Stimulated activated CD8-positive, alpha-beta memory T cell treated with anti-CD3 and anti-CD28 coated beads, Interleukin-4, amount 100 ng/mL, for 1 hour (primary cell): ENCODE results near the gene AACS.
"Not testable (repeated sequence)": the region's sequence is repeated elsewhere in the genome, so short reads cannot be mapped to it uniquely, and the experiment has no call there.

Experiments used
- DNase-seq, 2 donors: peaks; one replicate each; pipeline ENCODE4 v3.0.0-alpha.2; 2020; ENCODE audit warnings: low read depth in 2 of 2, low spot score in 1 of 2

AACS gene

GRCh38 chr12:125055591-125055990 lies 9.6 kb upstream of the AACS start:
- no peak for DNase-seq

GRCh38 chr12:125056306-125056705 lies 8.9 kb upstream of the AACS start:
- no peak for DNase-seq

GRCh38 chr12:125057708-125058107 lies 7.5 kb upstream of the AACS start:
- no peak for DNase-seq

- no peak for DNase-seq
These were observed 4.0 kb upstream of the AACS start for GRCh38 chr12:125061229-125061628.

- not testable (repeated sequence) for DNase-seq
These were observed 1.7 kb upstream of the AACS start for GRCh38 chr12:125063522-125063921.

GRCh38 chr12:125064492-125064891 lies 743 bp upstream of the AACS start:
- DNase-seq = no peak

GRCh38 chr12:125065919-125066570 lies 810 bp downstream of the AACS start:
- DNase-seq = no peak

- DNase-seq = no peak
These were observed 3.2 kb downstream of the AACS start for GRCh38 chr12:125068391-125068790.

- DNase-seq = no peak
These were observed 4.4 kb downstream of the AACS start for GRCh38 chr12:125069616-125070015.

- DNase-seq = no peak
These were observed 4.9 kb downstream of the AACS start for GRCh38 chr12:125070112-125070511.

GRCh38 chr12:125070661-125071390 lies 5.6 kb downstream of the AACS start:
- no peak for DNase-seq

- DNase-seq = no peak
These were observed 6.2 kb downstream of the AACS start for GRCh38 chr12:125071456-125071855.

GRCh38 chr12:125072496-125072895 lies 7.3 kb downstream of the AACS start:
- no peak for DNase-seq

GRCh38 chr12:125074294-125074693 lies 9.1 kb downstream of the AACS start:
- not testable (repeated sequence) for DNase-seq

GRCh38 chr12:125076103-125076502 lies 10.9 kb downstream of the AACS start:
- no peak for DNase-seq

- no peak for DNase-seq
These were observed 13.8 kb downstream of the AACS start for GRCh38 chr12:125079084-125079483.

GRCh38 chr12:125079648-125080645 lies 14.7 kb downstream of the AACS start:
- DNase-seq = no peak

GRCh38 chr12:125081427-125081826 lies 16.2 kb downstream of the AACS start:
- no peak for DNase-seq

GRCh38 chr12:125083072-125083471 lies 17.8 kb downstream of the AACS start:
- DNase-seq = no peak

GRCh38 chr12:125088199-125088598 lies 23.0 kb downstream of the AACS start:
- not testable (repeated sequence) for DNase-seq

- DNase-seq = no peak
These were observed 23.8 kb downstream of the AACS start for GRCh38 chr12:125089083-125089482.

GRCh38 chr12:125089626-125090025 lies 24.4 kb downstream of the AACS start:
- no peak for DNase-seq
